ENCODE data around the gene GALNT14. TPM values are rescaled to one million over a fixed set of nuclear protein-coding genes. Genes with fewer than 3 reads are reported as not detected.

The GALNT14 gene
- total and polyA plus RNA-seq, 10 of the 15 experiments (the other 5 are each of a cell fraction or from before 2014, with no cell fraction given), result 3.7 to 17.8 (median 6.0) TPM

DNA sequence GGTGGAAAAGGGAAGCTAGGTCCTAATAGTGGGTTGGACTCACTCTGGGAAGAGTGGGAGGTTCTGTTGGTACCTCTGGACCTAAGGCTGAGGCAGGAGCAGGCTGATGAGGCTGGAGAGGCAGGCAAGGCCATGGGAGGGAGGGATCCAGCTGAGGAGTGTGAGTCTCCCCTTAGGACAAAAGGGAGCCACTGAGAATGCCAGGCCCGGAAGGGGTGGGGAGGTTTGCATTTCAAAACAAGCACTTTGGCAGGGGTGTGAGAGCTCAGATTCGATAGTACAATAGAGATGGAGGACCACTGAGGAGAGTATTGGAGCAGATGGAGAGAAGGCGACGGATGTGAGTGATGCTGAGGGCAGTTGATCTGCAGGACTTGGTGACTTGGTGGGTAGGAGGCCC is 198.9 kb downstream of the GALNT14 start:
- no TSS peak for BruUV-seq (replicated peaks)
- Histone ChIP-seq H3K4me2 (ENCODE audit: control insufficient read depth, insufficient read depth) (no peak overlapping the region), H3K27me3 (replicated peaks in 1 of 2; ENCODE audit: control insufficient read depth in 2 of 2, insufficient read depth in 2 of 2, low read length in 1 of 2) (no peaks in the 10 kb centered on the region), H3K9ac (ENCODE audit: control insufficient read depth, insufficient read depth, low read length) (no peak overlapping the region), H2AFZ (ENCODE audit: control insufficient read depth, low read depth, low read length) (no peak overlapping the region), H3K79me2 (ENCODE audit: control insufficient read depth, insufficient read depth, low read length) (no peaks in the 10 kb centered on the region), H3K9me3 (replicated peaks; ENCODE audit: control insufficient read depth, insufficient read depth, low read length) (no peaks in the 10 kb centered on the region), H3K36me3 (ENCODE audit: control insufficient read depth in 2 of 2, insufficient read depth in 2 of 2, low read length in 1 of 2) (no peaks in the 10 kb centered on the region), H3K4me1 (ENCODE audit: control insufficient read depth, insufficient read depth, low read length) (no peaks in the 10 kb centered on the region; the same call in 1 of the 2 replicates), H3K27ac (ENCODE audit: control insufficient read depth, insufficient read depth) (no peak overlapping the region), H4K20me1 (ENCODE audit: control insufficient read depth, insufficient read depth) (no peaks in the 10 kb centered on the region), H3K4me3 (no peak overlapping the region)
- no peak for ATAC-seq
- ChIA-PET RAD21 (ENCODE audit: unreplicated experiment) (no interaction called here), SMC1A (ENCODE audit: uncharacterized antibody, unreplicated experiment) (interaction anchor here (1.3 kb wide), 1 partner anchor 22 kb away, joined by 6 read pairs; no protein-coding TSS in a partner anchor), CTCF (no interaction called here), POLR2A (no interaction called here)
- intact Hi-C loops (cut with micrococcal nuclease; ENCODE audit: unreplicated experiment), result no loop called here
- DNase-seq (ENCODE audit: low read depth, low spot score), result no peak
- FAIRE-seq, result no peak
- in situ Hi-C loops (cut with MboI), result no loop called here
- 42% methylated on average over 4 of the region's 4 CpGs for WGBS (ENCODE audit: insufficient coverage, insufficient replicate concordance, low lambda C conversion rate, missing lambda C conversion rate)
- no peak for TF ChIP-seq RELA (IDR thresholded peaks at IDR 0.05; ENCODE audit: borderline replicate concordance, partially characterized antibody)
- TF ChIP-seq CREB1 (IDR thresholded peaks at IDR 0.05; ENCODE audit: low read depth), result no peak

DNA sequence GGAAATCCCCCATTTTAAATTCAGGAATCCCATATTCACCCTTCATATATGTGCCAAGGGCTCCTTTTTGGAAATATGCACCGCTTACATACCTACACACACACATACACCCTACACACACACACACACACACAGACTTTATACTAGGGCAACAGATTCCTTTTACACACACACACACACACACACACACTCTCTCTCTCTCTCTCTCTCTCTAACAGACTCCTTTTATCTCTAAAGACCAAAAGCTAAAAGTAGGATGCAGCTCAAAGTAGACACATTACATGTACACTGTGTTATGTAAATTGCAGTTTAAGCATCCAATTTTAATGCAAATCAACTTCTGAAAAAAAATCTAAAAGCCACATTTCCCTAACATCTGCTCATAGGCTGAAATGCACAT is 200.0 kb downstream of the GALNT14 start:
- BruUV-seq (replicated peaks), result no TSS peak
- ATAC-seq, result no peak
- SMC1A ChIA-PET (ENCODE audit: uncharacterized antibody, unreplicated experiment), result interaction anchor here (0.7 to 1.3 kb wide), 2 partner anchors 23 to 392 kb away, joined by 5 to 6 read pairs; no protein-coding TSS in a partner anchor

More for the DNA sequence above, 200.0 kb downstream of the GALNT14 start:
- H3K79me2 ChIP-seq (ENCODE audit: control insufficient read depth, insufficient read depth, low read length), result no peaks in the 10 kb centered on the region
- no peak overlapping the region for H3K9ac ChIP-seq (ENCODE audit: control insufficient read depth, insufficient read depth, low read length)
- ChIA-PET CTCF (no interaction called here), RAD21 (ENCODE audit: unreplicated experiment) (no interaction called here), POLR2A (no interaction called here)
- in situ Hi-C loops (cut with MboI) (no loop called here), intact Hi-C loops (cut with micrococcal nuclease; ENCODE audit: unreplicated experiment) (no loop called here)
- DNase-seq (ENCODE audit: low read depth, low spot score) (no peak), FAIRE-seq (no peak)
- no peak for TF ChIP-seq RELA (IDR thresholded peaks at IDR 0.05; ENCODE audit: borderline replicate concordance, partially characterized antibody)
- TF ChIP-seq CHD1 (IDR thresholded peaks at IDR 0.05; ENCODE audit: low read depth, low read length), result no peak
- no peak overlapping the region for H3K4me2 ChIP-seq (ENCODE audit: control insufficient read depth, insufficient read depth)
- no peaks in the 10 kb centered on the region for H3K9me3 ChIP-seq (replicated peaks; ENCODE audit: control insufficient read depth, insufficient read depth, low read length)
- H2AFZ ChIP-seq (ENCODE audit: control insufficient read depth, low read depth, low read length), result no peak overlapping the region
- no peak overlapping the region for H3K27ac ChIP-seq (ENCODE audit: control insufficient read depth, insufficient read depth)
- WGBS (ENCODE audit: insufficient coverage, insufficient replicate concordance, low lambda C conversion rate, missing lambda C conversion rate), result 23% methylated on average over 1 of the region's 1 CpG
- no peak overlapping the region for H3K4me3 ChIP-seq
- no peaks in the 10 kb centered on the region; the same call in 1 of the 2 replicates for H3K4me1 ChIP-seq (ENCODE audit: control insufficient read depth, insufficient read depth, low read length)
- no peaks in the 10 kb centered on the region for H3K27me3 ChIP-seq (replicated peaks in 1 of 2; ENCODE audit: control insufficient read depth in 2 of 2, insufficient read depth in 2 of 2, low read length in 1 of 2)
- H3K36me3 ChIP-seq (ENCODE audit: control insufficient read depth in 2 of 2, insufficient read depth in 2 of 2, low read length in 1 of 2), result no peaks in the 10 kb centered on the region
- no peaks in the 10 kb centered on the region for H4K20me1 ChIP-seq (ENCODE audit: control insufficient read depth, insufficient read depth)
